GM13976 (cell line): ENCODE data around the gene LYRM4.
"Not testable (repeated sequence)": the region's sequence is repeated elsewhere in the genome, so short reads cannot be mapped to it uniquely, and the experiment has no call there.

Experiments used
- DNase-seq: peaks from one replicate; pipeline ENCODE4 v3.0.0; 2012; ENCODE audit warnings: low spot score
- CTCF ChIP-seq: IDR thresholded peaks from 2 replicates; pipeline ENCODE4 v1.5.1; 2012; ENCODE audit warnings: borderline replicate concordance, mild to moderate bottlenecking; ENCODE audit not compliant: insufficient read depth; ENCODE audit errors: extremely low read depth, missing control alignments, control extremely low read depth
- in situ Hi-C: fragments of 300-500 bp; cut with MboI; formaldehyde crosslinking; loops from one replicate; pipeline ENCODE4 v1.12.0; 2022; ENCODE audit warnings: low sequenced_read_pairs, mixed read lengths, inconsistent platforms; ENCODE audit not compliant: unreplicated experiment

LYRM4 gene

GRCh38 chr6:5068153-5068751, 192.5 kb downstream of the LYRM4 start:
- TF ChIP-seq CTCF, result no peak
- in situ Hi-C loops, result no loop called here
- no peak for DNase-seq

GRCh38 chr6:5067305-5067704, 193.4 kb downstream of the LYRM4 start:
- DNase-seq, result no peak
- no peak for TF ChIP-seq CTCF
- in situ Hi-C loops, result no loop called here

- in situ Hi-C loops, result no loop called here
- no peak for TF ChIP-seq CTCF
- DNase-seq, result no peak
Measured at GRCh38 chr6:5066456-5067093, 194.2 kb downstream of the LYRM4 start.

- no peak for TF ChIP-seq CTCF
- no peak for DNase-seq
- in situ Hi-C loops, result no loop called here
Measured at GRCh38 chr6:5063617-5064016, 197.1 kb downstream of the LYRM4 start.

GRCh38 chr6:5061152-5061551, 199.6 kb downstream of the LYRM4 start:
- in situ Hi-C loops, result no loop called here
- no peak for DNase-seq
- TF ChIP-seq CTCF, result no peak

- DNase-seq, result not testable (repeated sequence)
Measured at GRCh38 chr6:5060439-5060838, 200.3 kb downstream of the LYRM4 start.

GRCh38 chr6:5059036-5059896, 201.5 kb downstream of the LYRM4 start:
- in situ Hi-C loops, result no loop called here
- no peak for TF ChIP-seq CTCF
- no peak for DNase-seq

More at GRCh38 chr6:5060439-5060838, 200.3 kb downstream of the LYRM4 start:
- in situ Hi-C loops, result not testable (repeated sequence)
